Measurements from ENCODE around the gene CREG2.

Gene CREG2

DNA sequence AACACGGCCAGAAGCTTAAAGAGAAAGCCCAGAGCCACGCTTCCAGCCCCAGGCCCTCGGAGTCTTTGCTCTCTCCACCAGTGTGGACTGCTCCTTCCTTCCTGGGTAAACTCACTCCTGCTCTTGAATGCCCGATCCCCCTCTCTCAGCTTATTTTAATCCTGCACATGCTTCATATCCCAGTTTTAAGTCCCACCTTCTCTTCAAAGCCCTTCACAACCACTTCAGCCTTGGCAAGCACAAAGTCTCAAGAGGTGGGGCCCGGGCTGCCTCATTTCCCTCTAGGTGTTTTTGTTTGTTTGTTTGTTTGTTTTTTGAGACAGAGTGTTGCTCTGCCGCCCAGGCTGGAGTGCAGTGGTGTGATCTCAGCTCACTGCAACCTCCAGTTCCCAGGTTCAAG lies 21.6 kb upstream of the CREG2 start:
- no peak for DNase-seq
- Histone ChIP-seq H3K4me1 (no peaks in the 10 kb centered on the region), H3K9me3 (no peaks in the 10 kb centered on the region), H3K27me3 (no peaks in the 10 kb centered on the region), H3K4me3 (no peak overlapping the region), H3K27ac (no peak overlapping the region), H3K36me3 (no peaks in the 10 kb centered on the region)
- intact Hi-C loops (cut with DNase I; ENCODE audit: low total_unique reads) = no loop called here
- TF ChIP-seq, protein P1, sequence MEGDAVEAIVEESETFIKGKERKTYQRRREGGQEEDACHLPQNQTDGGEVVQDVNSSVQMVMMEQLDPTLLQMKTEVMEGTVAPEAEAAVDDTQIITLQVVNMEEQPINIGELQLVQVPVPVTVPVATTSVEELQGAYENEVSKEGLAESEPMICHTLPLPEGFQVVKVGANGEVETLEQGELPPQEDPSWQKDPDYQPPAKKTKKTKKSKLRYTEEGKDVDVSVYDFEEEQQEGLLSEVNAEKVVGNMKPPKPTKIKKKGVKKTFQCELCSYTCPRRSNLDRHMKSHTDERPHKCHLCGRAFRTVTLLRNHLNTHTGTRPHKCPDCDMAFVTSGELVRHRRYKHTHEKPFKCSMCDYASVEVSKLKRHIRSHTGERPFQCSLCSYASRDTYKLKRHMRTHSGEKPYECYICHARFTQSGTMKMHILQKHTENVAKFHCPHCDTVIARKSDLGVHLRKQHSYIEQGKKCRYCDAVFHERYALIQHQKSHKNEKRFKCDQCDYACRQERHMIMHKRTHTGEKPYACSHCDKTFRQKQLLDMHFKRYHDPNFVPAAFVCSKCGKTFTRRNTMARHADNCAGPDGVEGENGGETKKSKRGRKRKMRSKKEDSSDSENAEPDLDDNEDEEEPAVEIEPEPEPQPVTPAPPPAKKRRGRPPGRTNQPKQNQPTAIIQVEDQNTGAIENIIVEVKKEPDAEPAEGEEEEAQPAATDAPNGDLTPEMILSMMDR (IDR thresholded peaks at IDR 0.05) = no peak

DNA sequence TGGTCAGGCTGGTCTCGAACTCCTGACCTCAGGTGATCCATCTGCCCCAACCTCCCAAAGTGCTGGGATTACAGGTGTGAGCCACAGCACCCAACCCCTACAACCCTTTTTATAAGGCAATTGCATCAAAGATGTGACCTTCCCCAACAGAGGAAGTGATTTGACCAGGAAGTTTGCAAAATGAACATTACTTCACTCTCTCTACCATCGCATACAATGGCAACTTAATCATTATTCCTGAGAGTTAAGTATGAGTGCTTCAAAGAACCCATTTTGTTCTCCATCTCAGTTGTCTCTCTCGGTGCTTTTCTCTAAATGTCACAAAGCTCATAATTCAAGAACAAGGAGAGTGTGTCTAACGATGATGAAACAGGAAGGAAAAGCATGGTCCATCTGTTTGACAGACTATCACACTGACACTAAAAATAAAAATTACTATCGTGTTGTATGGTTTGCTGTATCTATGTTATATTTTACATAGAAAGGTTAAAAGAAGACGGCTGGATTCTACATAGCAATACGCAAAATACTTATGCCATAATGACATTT lies 18.1 kb upstream of the CREG2 start:
- intact Hi-C loops (cut with DNase I; ENCODE audit: low total_unique reads) = no loop called here
- Histone ChIP-seq H3K9me3 (no peaks in the 10 kb centered on the region), H3K36me3 (no peaks in the 10 kb centered on the region), H3K4me1 (no peaks in the 10 kb centered on the region), H3K27ac (no peak overlapping the region), H3K27me3 (peaks cover 0 to 3% of the 10 kb centered on the region in 2 donors), H3K4me3 (no peak overlapping the region)
- DNase-seq = no peak
- TF ChIP-seq, protein P1 (IDR thresholded peaks at IDR 0.05) = no peak

DNA sequence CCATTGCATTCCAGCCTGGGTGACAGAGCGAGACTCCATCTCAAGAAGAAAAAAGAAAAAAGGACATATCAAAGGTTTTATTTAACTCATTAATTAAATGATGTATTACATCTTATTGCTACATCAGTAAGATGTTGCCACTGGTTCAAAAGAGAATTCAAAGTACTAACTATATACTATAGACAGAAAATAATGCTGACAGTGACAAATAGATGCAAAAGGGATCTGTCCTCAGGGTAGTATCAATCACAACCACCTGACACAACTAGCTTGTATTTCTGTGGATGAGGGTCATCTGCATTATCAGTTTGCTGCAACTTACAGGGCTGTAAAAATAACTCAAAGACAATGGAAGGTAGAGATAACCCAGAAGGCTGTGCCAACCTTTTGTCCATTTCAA lies 16.4 kb upstream of the CREG2 start:
- Histone ChIP-seq H3K36me3 (no peaks in the 10 kb centered on the region), H3K4me3 (no peak overlapping the region), H3K4me1 (no peaks in the 10 kb centered on the region), H3K27me3 (peaks cover 0 to 3% of the 10 kb centered on the region in 2 donors), H3K9me3 (no peaks in the 10 kb centered on the region), H3K27ac (no peak overlapping the region)
- DNase-seq = no peak
- TF ChIP-seq, protein P1 (IDR thresholded peaks at IDR 0.05) = no peak
- intact Hi-C loops (cut with DNase I; ENCODE audit: low total_unique reads) = no loop called here

DNA sequence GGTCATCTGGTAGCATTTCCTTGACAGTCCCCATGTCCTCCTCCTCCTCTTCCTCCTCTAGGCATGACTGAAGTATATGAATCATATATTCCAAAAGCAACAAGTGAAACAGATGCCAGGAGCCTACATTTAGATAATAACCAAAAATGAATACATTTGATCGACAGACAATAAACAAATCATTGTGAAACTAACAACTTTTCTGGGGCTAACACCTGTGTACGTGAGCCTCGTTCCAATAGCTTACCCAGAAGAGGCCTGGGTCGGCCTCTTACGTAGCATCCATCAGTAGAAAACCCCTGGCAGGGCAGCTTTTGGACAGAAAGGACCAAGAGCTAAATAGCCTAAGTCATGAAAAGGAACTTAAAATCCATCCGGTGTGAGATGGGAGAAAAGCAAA lies 15.3 kb upstream of the CREG2 start:
- Histone ChIP-seq H3K9me3 (no peaks in the 10 kb centered on the region), H3K27me3 (peaks cover 0 to 3% of the 10 kb centered on the region in 2 donors), H3K4me1 (no peaks in the 10 kb centered on the region), H3K4me3 (no peak overlapping the region), H3K27ac (no peak overlapping the region), H3K36me3 (no peaks in the 10 kb centered on the region)
- intact Hi-C loops (cut with DNase I; ENCODE audit: low total_unique reads) = no loop called here
- TF ChIP-seq, protein P1 (IDR thresholded peaks at IDR 0.05) = no peak
- no peak for DNase-seq

DNA sequence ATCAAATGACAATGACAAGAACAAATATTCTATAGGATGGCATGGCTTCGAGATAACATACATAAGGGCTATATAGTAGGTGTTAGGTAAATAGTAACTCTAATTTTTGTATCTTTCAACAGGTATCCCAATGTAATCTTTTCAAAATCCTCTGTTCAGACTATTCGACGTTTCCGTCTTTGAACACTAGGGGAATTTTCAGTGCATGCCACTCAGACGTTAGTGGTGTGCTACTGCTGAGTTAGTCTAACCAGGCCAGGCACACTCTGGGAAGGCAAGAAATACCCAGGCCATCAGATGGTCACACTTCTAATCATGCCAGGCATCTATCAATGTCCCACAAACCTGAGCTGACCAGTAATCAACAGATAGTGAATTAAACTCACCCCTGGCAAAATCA lies 14.6 kb upstream of the CREG2 start:
- H3K36me3 ChIP-seq = no peaks in the 10 kb centered on the region
- no peak overlapping the region for H3K27ac ChIP-seq
- H3K9me3 ChIP-seq = no peaks in the 10 kb centered on the region
- DNase-seq = no peak
- intact Hi-C loops (cut with DNase I; ENCODE audit: low total_unique reads) = no loop called here
- H3K4me3 ChIP-seq = no peak overlapping the region
- peaks cover 0 to 3% of the 10 kb centered on the region in 2 donors for H3K27me3 ChIP-seq
- TF ChIP-seq, protein P1 (IDR thresholded peaks at IDR 0.05) = no peak
- no peaks in the 10 kb centered on the region for H3K4me1 ChIP-seq

DNA sequence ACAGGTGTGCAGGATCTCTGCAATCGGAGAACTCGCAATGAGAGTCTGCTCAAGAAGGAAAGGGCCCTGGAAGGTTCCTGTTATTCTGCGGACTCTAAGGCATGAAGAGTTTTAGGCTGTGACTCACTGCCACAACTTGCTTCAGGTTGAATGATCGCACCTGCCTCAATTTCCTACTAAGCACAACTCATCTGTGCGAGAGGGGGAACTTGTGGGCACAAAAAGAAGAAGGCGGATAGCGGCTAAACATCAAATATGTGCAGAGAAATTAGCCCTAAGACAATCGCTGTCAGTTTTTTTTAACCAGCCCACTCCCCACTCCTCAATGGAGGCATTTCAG lies 14.0 kb upstream of the CREG2 start:
- no peaks in the 10 kb centered on the region for H3K9me3 ChIP-seq

More for the DNA sequence above, 14.0 kb upstream of the CREG2 start:
- intact Hi-C loops (cut with DNase I; ENCODE audit: low total_unique reads) = no loop called here
- DNase-seq = no peak
- Histone ChIP-seq H3K27me3 (peaks cover 0 to 3% of the 10 kb centered on the region in 2 donors), H3K36me3 (no peaks in the 10 kb centered on the region), H3K4me3 (no peak overlapping the region), H3K4me1 (no peaks in the 10 kb centered on the region), H3K27ac (no peak overlapping the region)
- TF ChIP-seq, protein P1 (IDR thresholded peaks at IDR 0.05) = no peak
